ENCODE results near the gene LRRC52.
A peak's percentile ranks its signal among the peaks of the same experiment; 100 is the strongest.

The LRRC52 gene

GRCh38 chr1:165533254-165533653, 10.5 kb upstream of the LRRC52 start:
- intact Hi-C loops (cut with DNase I), result no loop called here
- no peak for DNase-seq

- DNase-seq, result no peak
- intact Hi-C loops (cut with DNase I), result no loop called here
Observed at GRCh38 chr1:165536016-165536415, 7.8 kb upstream of the LRRC52 start.

GRCh38 chr1:165537356-165538109, 6.3 kb upstream of the LRRC52 start:
- intact Hi-C loops (cut with DNase I), result no loop called here
- peak in 4 of 42 donors; percentile 11 to 55 (median 15) for DNase-seq

GRCh38 chr1:165539306-165539705, 4.5 kb upstream of the LRRC52 start:
- intact Hi-C loops (cut with DNase I), result no loop called here
- DNase-seq, result no peak

GRCh38 chr1:165539908-165540307, 3.9 kb upstream of the LRRC52 start:
- intact Hi-C loops (cut with DNase I), result no loop called here

GRCh38 chr1:165542015-165542631, 1.7 kb upstream of the LRRC52 start:
- intact Hi-C loops (cut with DNase I), result no loop called here
- DNase-seq, result no peak

More at GRCh38 chr1:165539908-165540307, 3.9 kb upstream of the LRRC52 start:
- DNase-seq, result no peak

GRCh38 chr1:165542647-165543046, 1.2 kb upstream of the LRRC52 start:
- intact Hi-C loops (cut with DNase I), result no loop called here
- DNase-seq, result no peak

- DNase-seq, result no peak
- intact Hi-C loops (cut with DNase I), result no loop called here
Observed at GRCh38 chr1:165544996-165545395, 1.2 kb downstream of the LRRC52 start.

GRCh38 chr1:165545974-165546373, 2.2 kb downstream of the LRRC52 start:
- DNase-seq, result no peak
- intact Hi-C loops (cut with DNase I), result no loop called here

GRCh38 chr1:165549973-165550372, 6.2 kb downstream of the LRRC52 start:
- DNase-seq, result no peak
- intact Hi-C loops (cut with DNase I), result no loop called here

- no peak for DNase-seq
- intact Hi-C loops (cut with DNase I), result no loop called here
Observed at GRCh38 chr1:165551469-165551868, 7.7 kb downstream of the LRRC52 start.

- peak in 6 of 42 donors; percentile 7 to 42 (median 8) for DNase-seq
- intact Hi-C loops (cut with DNase I), result no loop called here
Observed at GRCh38 chr1:165560883-165561656, 17.3 kb downstream of the LRRC52 start.

- no peak for DNase-seq
- intact Hi-C loops (cut with DNase I), result no loop called here
Observed at GRCh38 chr1:165562571-165562970, 18.8 kb downstream of the LRRC52 start.

GRCh38 chr1:165563551-165563950, 19.8 kb downstream of the LRRC52 start:
- no peak for DNase-seq
- intact Hi-C loops (cut with DNase I), result no loop called here

- intact Hi-C loops (cut with DNase I), result no loop called here
- DNase-seq, result no peak
Observed at GRCh38 chr1:165564561-165564960, 20.8 kb downstream of the LRRC52 start.

GRCh38 chr1:165565751-165566490, 22.1 kb downstream of the LRRC52 start:
- intact Hi-C loops (cut with DNase I), result no loop called here
- no peak for DNase-seq

- intact Hi-C loops (cut with DNase I), result no loop called here
- no peak for DNase-seq
Observed at GRCh38 chr1:165570078-165570477, 26.3 kb downstream of the LRRC52 start.

GRCh38 chr1:165573787-165574186, 30.0 kb downstream of the LRRC52 start:
- intact Hi-C loops (cut with DNase I), result no loop called here
- DNase-seq, result no peak

GRCh38 chr1:165574295-165574694, 30.5 kb downstream of the LRRC52 start:
- no peak for DNase-seq
- intact Hi-C loops (cut with DNase I), result no loop called here

Measured in head of caudate nucleus (tissue), 42 donors.